Stimulated activated CD8-positive, alpha-beta memory T cell treated with anti-CD3 and anti-CD28 coated beads, Interleukin-12 subunit alpha, Interleukin-12 subunit beta, amount 100 ng/mL, for 1 hour (primary cell): ENCODE results near the gene LMNTD2.

Experiments
- DNase-seq: peaks from one replicate; pipeline ENCODE4 v3.0.0-alpha.2; 2020; ENCODE audit warnings: low read depth

The LMNTD2 gene, protein sequence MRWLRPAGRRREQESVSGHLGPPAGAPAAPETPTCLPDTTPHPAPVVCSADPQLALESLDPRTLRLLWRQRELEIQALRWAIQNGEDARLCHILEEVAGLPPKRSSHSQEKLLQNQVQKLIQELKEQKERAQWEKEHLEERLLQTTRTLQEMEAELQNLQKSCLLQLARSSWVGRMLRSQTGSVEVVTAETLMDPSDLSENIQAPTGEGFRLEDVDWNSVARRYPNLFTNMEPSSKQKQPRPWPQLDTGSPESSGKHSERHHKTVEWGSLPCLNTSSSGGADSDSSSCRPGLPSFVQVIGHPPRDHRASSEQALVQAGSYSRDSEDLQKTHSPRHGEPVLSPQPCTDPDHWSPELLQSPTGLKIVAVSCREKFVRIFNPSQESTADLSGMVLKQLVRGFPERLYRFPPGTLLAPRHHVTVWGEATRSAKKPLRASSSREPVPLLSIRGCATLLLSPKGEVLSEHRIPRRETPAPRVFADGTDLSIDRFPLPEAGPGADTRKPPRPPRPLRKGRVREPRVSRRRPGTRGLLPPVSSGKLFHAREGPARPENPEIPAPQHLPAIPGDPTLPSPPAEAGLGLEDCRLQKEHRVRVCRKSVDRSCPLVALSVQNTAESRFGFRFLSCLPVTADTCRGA

GRCh38 chr11:560305-561147, at the start of gene LMNTD2, which contains the start of gene RASSF7:
TSS of gene LMNTD2 (minus strand) at chr11:560738. CDS start at chr11:560716, 22 bp downstream.
TSS of gene RASSF7 (plus strand) at chr11:560970. CDS start at chr11:561769, 799 bp downstream.
- peak; percentile 91 for DNase-seq

- DNase-seq, result no peak
Measured at GRCh38 chr11:609341-609811, 48.8 kb upstream of the LMNTD2 start.

- DNase-seq, result no peak
Measured at GRCh38 chr11:608791-609251, 48.3 kb upstream of the LMNTD2 start.

DNA sequence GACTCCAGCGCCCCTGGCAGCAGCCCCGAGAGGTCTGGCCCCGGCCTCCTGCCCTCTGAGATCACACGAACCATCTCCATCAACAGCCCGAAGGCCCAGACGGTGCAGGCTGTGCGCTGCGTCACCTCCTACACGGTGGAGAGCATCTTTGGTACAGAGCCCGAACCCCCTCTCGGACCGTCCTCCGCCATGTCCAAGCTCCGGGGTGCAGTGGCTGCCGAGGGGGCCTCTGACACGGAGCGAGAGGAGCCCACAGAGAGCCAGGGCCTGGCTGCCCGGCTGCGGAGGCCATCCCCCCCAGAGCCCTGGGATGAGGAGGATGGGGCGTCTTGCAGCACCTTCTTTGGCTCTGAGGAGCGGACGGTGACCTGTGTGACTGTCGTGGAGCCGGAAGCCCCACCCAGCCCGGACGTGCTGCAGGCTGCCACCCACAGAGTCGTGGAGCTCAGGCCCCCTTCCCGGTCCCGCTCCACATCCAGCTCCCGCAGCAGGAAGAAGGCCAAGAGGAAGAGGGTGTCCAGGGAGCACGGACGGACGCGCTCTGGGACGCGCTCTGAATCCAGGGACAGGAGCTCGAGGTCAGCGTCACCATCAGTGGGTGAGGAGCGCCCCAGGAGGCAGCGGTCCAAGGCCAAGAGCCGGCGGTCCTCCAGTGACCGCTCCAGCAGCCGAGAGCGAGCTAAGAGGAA, 47.6 kb upstream of the LMNTD2 start:
- no peak for DNase-seq

DNA sequence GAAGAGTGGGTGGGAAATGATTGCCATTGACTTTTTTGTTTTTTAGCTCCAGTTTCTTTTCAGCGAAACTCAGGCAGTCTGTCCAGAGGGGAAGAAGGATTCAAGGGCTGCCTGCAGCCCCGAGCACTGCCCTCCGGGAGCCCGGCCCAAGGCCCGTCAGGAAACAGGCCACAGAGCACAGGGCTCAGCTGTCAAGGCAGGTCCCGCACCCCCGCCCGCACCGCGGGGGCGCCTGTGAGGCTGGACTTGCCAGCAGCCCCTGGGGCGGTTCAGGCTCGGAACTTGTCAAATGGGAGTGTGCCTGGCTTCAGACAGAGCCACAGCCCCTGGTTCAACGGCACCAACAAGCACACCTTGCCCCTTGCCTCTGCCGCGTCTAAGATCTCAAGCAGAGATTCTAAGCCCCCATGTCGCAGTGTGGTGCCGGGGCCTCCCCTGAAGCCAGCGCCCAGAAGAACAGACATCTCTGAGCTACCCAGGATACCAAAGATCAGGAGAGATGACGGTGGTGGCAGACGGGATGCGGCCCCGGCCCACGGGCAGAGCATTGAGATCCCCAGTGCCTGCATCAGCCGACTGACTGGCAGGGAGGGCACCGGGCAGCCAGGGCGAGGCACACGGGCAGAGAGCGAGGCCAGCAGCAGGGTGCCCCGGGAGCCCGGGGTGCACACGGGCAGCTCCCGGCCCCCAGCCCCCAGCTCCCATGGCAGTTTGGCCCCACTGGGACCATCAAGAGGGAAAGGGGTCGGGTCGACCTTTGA, 46.7 kb upstream of the LMNTD2 start:
- DNase-seq, result no peak

GRCh38 chr11:606245-606644, 45.7 kb upstream of the LMNTD2 start:
- DNase-seq, result no peak

DNA sequence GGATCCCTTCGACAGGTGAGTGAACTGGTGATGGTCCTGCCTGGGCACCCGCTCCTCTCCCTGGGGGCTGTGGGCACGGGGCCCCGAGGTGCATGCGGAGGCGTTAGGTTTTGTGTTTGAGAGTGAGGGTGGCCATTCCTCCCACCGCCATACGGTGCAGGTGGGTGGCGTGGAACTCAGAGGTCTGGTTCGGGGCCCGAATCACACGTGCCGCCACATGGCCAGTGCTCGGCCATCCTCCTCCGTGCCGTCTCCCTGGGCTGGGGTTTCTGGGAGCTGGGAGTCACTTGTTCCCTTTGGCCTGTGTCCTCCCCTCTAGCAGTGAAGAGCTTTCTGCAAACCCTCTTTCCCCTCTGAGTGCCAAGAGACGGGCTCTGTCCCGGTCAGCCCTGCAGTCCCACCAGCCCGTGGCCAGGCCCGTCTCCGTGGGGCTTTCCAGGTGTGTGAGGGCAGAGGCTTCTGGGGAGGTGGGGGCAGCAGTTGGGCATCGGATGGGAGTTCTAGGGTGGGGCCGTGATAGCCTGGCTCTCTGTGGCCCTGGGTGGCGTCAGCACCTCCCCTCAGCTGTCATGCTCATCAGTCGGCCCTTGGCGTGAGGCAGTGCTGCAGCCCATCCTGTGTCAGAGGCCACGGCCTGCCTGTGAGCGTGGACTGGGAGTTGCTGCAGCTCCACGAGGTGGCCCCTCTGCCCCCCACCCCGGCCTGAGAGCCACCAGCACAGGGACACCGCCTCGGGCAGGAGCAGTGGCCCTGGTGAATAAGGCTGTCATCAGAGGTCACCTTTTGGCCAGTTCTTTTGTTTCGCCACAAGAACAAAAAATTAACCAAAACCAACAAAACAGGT, 45.0 kb upstream of the LMNTD2 start:
- DNase-seq, result no peak

DNA sequence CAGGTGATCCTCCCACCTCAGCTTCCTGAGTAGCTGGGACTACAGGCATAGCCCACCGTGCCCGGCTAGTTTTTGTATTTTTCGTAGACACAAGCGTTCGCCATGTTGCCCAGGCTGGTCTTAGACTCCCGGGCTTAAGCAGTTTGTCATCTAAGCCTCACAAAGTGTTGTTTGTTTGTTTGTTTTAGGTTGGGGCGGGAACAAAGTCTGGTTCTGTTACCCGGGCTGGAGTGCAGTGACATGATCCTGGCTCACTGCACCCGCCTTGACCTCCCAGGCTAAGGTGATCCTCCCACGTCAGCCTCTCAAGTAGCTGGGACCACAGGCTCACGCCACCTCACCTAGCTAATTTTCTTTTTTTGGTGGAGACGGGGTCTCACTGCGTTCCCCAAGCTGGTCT, 42.6 kb upstream of the LMNTD2 start:
- no peak for DNase-seq

GRCh38 chr11:601573-602245, 41.2 kb upstream of the LMNTD2 start:
- no peak for DNase-seq

GRCh38 chr11:598005-598680, 37.6 kb upstream of the LMNTD2 start:
- DNase-seq, result no peak

GRCh38 chr11:597166-597725, 36.7 kb upstream of the LMNTD2 start:
- no peak for DNase-seq

- DNase-seq, result no peak
Measured at GRCh38 chr11:596374-596773, 35.8 kb upstream of the LMNTD2 start.

- DNase-seq, result no peak
Measured at GRCh38 chr11:595400-595799, 34.9 kb upstream of the LMNTD2 start.

DNA sequence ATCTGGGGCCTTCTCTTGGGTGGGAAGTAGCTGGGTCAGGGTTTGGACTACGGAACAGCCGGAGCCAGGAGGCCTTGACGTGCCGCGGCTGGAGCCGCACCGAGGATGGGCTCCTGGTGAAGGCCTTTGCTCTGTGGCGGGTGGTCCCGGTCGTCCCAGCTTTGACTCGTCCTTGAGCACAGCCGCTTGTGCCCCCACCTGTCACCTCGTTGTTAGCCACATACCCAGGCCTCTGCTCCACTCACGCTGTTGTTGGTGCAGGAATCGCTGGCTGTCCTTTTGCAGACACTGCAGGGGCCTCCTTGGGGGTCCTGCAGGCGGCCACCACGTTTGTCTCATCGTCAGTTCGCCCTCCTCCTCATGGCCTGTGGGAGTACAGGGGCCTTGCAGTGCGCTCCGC, 32.8 kb upstream of the LMNTD2 start:
- DNase-seq, result no peak

GRCh38 chr11:592918-593317, 32.4 kb upstream of the LMNTD2 start:
- DNase-seq, result no peak

GRCh38 chr11:592501-592900, 32.0 kb upstream of the LMNTD2 start:
- no peak for DNase-seq

GRCh38 chr11:590997-591396, 30.5 kb upstream of the LMNTD2 start:
- DNase-seq, result no peak

DNA sequence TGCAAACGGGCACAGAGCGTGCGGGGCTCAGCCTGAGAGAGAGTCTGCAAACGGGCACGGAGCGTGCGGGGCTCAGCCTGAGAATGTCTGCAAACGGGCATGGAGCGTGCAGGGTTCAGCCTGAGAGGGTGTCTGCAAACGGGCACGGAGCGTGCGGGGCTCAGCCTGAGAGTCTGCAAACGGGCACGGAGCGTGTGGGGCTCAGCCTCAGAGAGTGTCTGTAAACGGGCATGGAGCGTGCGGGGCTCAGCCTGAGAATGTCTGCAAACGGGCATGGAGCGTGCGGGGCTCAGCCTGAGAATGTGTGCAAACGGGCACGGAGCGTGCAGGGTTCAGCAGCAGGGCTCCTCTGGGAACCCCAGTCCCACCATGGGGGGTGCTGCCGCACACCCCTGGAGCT, 29.3 kb upstream of the LMNTD2 start:
- no peak for DNase-seq

DNA sequence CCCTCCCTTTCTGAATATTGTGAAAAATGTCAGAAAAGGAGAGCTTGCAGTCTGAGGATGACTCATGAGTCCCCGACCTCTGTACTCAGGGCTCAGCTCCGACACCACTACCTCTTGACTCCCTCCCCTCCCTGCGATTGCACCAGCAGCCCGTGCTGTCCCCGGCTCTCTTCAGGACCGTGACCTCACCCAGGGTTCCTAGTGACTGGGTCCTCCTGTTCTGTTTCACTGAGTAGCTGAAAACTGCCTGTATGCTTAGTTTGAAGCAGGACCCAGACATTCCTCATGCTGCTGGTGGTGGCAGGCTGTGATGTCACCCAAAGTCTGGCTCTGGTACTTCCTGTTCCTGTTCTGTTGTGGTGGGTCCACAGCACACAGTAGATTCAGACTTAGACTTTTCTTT, 27.4 kb upstream of the LMNTD2 start:
- DNase-seq, result peak; percentile 41
